ENCODE measurements around the gene MCTP1. TPM values are rescaled to one million over a fixed set of nuclear protein-coding genes. Genes with fewer than 3 reads are reported as not detected.

MCTP1 gene
- polyA plus RNA-seq, 3 donors, result 34.4 to 72.9 (median 55.5) TPM

- no peak overlapping the region for H3K4me3 Mint-ChIP-seq
- WGBS (ENCODE audit: insufficient coverage), result 100% methylated on average over 3 of the region's 3 CpGs
These were observed 623.8 kb downstream of the MCTP1 start for GRCh38 chr5:94661086-94661485.

GRCh38 chr5:94660506-94660905 lies 624.4 kb downstream of the MCTP1 start:
- peaks cover 48 to 69% of the 10 kb centered on the region in 2 donors for H3K36me3 Mint-ChIP-seq
- intact Hi-C loops (cut with micrococcal nuclease), result no loop called here

More at GRCh38 chr5:94661086-94661485, 623.8 kb downstream of the MCTP1 start:
- H3K9ac ChIP-seq (ENCODE audit: insufficient read depth, low read length, poor library complexity, severe bottlenecking), result no peak overlapping the region
- H3K9me3 ChIP-seq (replicated peaks in 1 of 2; ENCODE audit: control insufficient read depth in 1 of 2, insufficient read depth in 1 of 2, low read length in 2 of 2), result peaks cover 5 to 20% of the 10 kb centered on the region in 2 donors
- peaks cover 31 to 72% of the 10 kb centered on the region in 2 donors for H3K36me3 ChIP-seq (replicated peaks in 1 of 2; ENCODE audit: control insufficient read depth in 1 of 2, insufficient read depth in 2 of 2, low read length in 2 of 2)
- no peak overlapping the region for H3K4me2 ChIP-seq (replicated peaks; ENCODE audit: extremely low read depth, low read length, poor library complexity, severe bottlenecking)
- H4K20me1 ChIP-seq (ENCODE audit: insufficient read depth, low read length), result no peaks in the 10 kb centered on the region
- H3K4me3 ChIP-seq (replicated peaks in 1 of 3; ENCODE audit: low read depth in 2 of 3, low read length in 3 of 3), result no peak overlapping the region
- Mint-ChIP-seq H3K27me3 (ENCODE audit: low read depth in 3 of 3) (peaks cover 0 to 1% (median 0%) of the 10 kb centered on the region in 3 donors), H3K4me1 (no peaks in the 10 kb centered on the region), H3K27ac (peak overlapping the region in 3 of 7 donors; percentile 20 to 63 (median 43)), H3K36me3 (peaks cover 44 to 67% of the 10 kb centered on the region in 2 donors), H3K9me3 (peaks cover 14 to 32% (median 24%) of the 10 kb centered on the region in 7 donors)
- no peaks in the 10 kb centered on the region for H3K4me1 ChIP-seq (ENCODE audit: control insufficient read depth in 1 of 2, insufficient read depth in 2 of 2, low read length in 2 of 2)
- H3K79me2 ChIP-seq (ENCODE audit: insufficient read depth, low read length), result no peaks in the 10 kb centered on the region
- H3K27me3 ChIP-seq (ENCODE audit: control insufficient read depth in 2 of 2, insufficient read depth in 2 of 2, low read length in 2 of 2), result no peaks in the 10 kb centered on the region
- H3K27ac ChIP-seq (ENCODE audit: low read depth in 1 of 2, low read length in 2 of 2), result no peak overlapping the region
- TF ChIP-seq CTCF (IDR thresholded peaks at IDR 0.05), result no peak
- intact Hi-C loops (cut with micrococcal nuclease), result no loop called here
- no peak for DNase-seq
- H2AFZ ChIP-seq (ENCODE audit: insufficient read depth, low read depth, low read length, poor library complexity, severe bottlenecking), result no peak overlapping the region

More at GRCh38 chr5:94660506-94660905, 624.4 kb downstream of the MCTP1 start:
- no peak overlapping the region for H2AFZ ChIP-seq (ENCODE audit: insufficient read depth, low read depth, low read length, poor library complexity, severe bottlenecking)
- Mint-ChIP-seq H3K4me3 (no peak overlapping the region), H3K4me1 (no peaks in the 10 kb centered on the region), H3K27me3 (ENCODE audit: low read depth in 3 of 3) (peaks cover 0 to 1% (median 0%) of the 10 kb centered on the region in 3 donors), H3K27ac (no peak overlapping the region), H3K9me3 (peaks cover 17 to 37% (median 26%) of the 10 kb centered on the region in 7 donors)
- peaks cover 5 to 25% of the 10 kb centered on the region in 2 donors for H3K9me3 ChIP-seq (replicated peaks in 1 of 2; ENCODE audit: control insufficient read depth in 1 of 2, insufficient read depth in 1 of 2, low read length in 2 of 2)
- no peaks in the 10 kb centered on the region for H3K27me3 ChIP-seq (ENCODE audit: control insufficient read depth in 2 of 2, insufficient read depth in 2 of 2, low read length in 2 of 2)
- H3K4me2 ChIP-seq (replicated peaks; ENCODE audit: extremely low read depth, low read length, poor library complexity, severe bottlenecking), result no peak overlapping the region
- H3K27ac ChIP-seq (ENCODE audit: low read depth in 1 of 2, low read length in 2 of 2), result no peak overlapping the region
- 88% methylated on average over 8 of the region's 8 CpGs for WGBS (ENCODE audit: insufficient coverage)
- H3K36me3 ChIP-seq (replicated peaks in 1 of 2; ENCODE audit: control insufficient read depth in 1 of 2, insufficient read depth in 2 of 2, low read length in 2 of 2), result peaks cover 28 to 72% of the 10 kb centered on the region in 2 donors
- no peaks in the 10 kb centered on the region for H3K4me1 ChIP-seq (ENCODE audit: control insufficient read depth in 1 of 2, insufficient read depth in 2 of 2, low read length in 2 of 2)
- no peaks in the 10 kb centered on the region for H3K79me2 ChIP-seq (ENCODE audit: insufficient read depth, low read length)
- H3K4me3 ChIP-seq (replicated peaks in 1 of 3; ENCODE audit: low read depth in 2 of 3, low read length in 3 of 3), result no peak overlapping the region
- H4K20me1 ChIP-seq (ENCODE audit: insufficient read depth, low read length), result no peaks in the 10 kb centered on the region
- no peak for DNase-seq
- no peak overlapping the region for H3K9ac ChIP-seq (ENCODE audit: insufficient read depth, low read length, poor library complexity, severe bottlenecking)
- TF ChIP-seq CTCF (IDR thresholded peaks at IDR 0.05), result no peak
